NCI-H2107 treated with DMSO at 0.1 percent for 48 hours (cell line): Measurements from ENCODE around the gene CRIP3.
"Not testable (repeated sequence)": the region's sequence is repeated elsewhere in the genome, so short reads cannot be mapped to it uniquely, and the experiment has no call there.

Experiments used
- DNase-seq: peaks from one replicate; lab custom pipeline; 2025; ENCODE audit not compliant: unreplicated experiment; lab: John Stamatoyannopoulos, UW

CRIP3 gene

GRCh38 chr6:43307451-43308100 is 1.1 kb downstream of the CRIP3 start:
- no peak for DNase-seq

GRCh38 chr6:43306086-43306485 is 2.5 kb downstream of the CRIP3 start:
- no peak for DNase-seq

GRCh38 chr6:43304882-43305281 is 3.7 kb downstream of the CRIP3 start:
- DNase-seq: no peak

- no peak for DNase-seq
Measured at GRCh38 chr6:43304361-43304760, 4.3 kb downstream of the CRIP3 start.

- no peak for DNase-seq
Measured at GRCh38 chr6:43303751-43304331, 4.8 kb downstream of the CRIP3 start.

- not testable (repeated sequence) for DNase-seq
Measured at GRCh38 chr6:43303006-43303405, 5.6 kb downstream of the CRIP3 start.

- DNase-seq: no peak
Measured at GRCh38 chr6:43302126-43302525, 6.5 kb downstream of the CRIP3 start.

- no peak for DNase-seq
Measured at GRCh38 chr6:43301081-43301870, 7.3 kb downstream of the CRIP3 start.

GRCh38 chr6:43299338-43300293 is 9.0 kb downstream of the CRIP3 start:
- no peak for DNase-seq

- no peak for DNase-seq
Measured at GRCh38 chr6:43298565-43299337, 9.9 kb downstream of the CRIP3 start.

GRCh38 chr6:43297644-43298564 is 10.7 kb downstream of the CRIP3 start, which contains the start of gene SLC22A7:
SLC22A7 (plus strand) TSS chr6:43298260; CDS start chr6:43298359, 99 bp downstream.
- DNase-seq: no peak

- DNase-seq: no peak
Measured at GRCh38 chr6:43296780-43297497, 11.7 kb downstream of the CRIP3 start.

- no peak for DNase-seq
Measured at GRCh38 chr6:43295456-43295855, 13.2 kb downstream of the CRIP3 start.

- no peak for DNase-seq
Measured at GRCh38 chr6:43294536-43294935, 14.1 kb downstream of the CRIP3 start.

GRCh38 chr6:43293698-43294097 is 14.9 kb downstream of the CRIP3 start:
- no peak for DNase-seq

GRCh38 chr6:43292763-43293318 is 15.8 kb downstream of the CRIP3 start:
- no peak for DNase-seq

GRCh38 chr6:43292341-43292740 is 16.3 kb downstream of the CRIP3 start:
- no peak for DNase-seq

- no peak for DNase-seq
Measured at GRCh38 chr6:43291708-43292107, 16.9 kb downstream of the CRIP3 start.
